ENCODE data around the gene TICAM1. TPM values are rescaled to one million over a fixed set of nuclear protein-coding genes. Genes with fewer than 3 reads are reported as not detected.
A peak's percentile ranks its signal among the peaks of the same experiment; 100 is the strongest.

TICAM1 gene
- total and polyA plus RNA-seq, 2 of the 13 experiments (the other 11 are each of a cell fraction or from before 2014, with no cell fraction given) = 0.33 to 0.95 TPM

DNA sequence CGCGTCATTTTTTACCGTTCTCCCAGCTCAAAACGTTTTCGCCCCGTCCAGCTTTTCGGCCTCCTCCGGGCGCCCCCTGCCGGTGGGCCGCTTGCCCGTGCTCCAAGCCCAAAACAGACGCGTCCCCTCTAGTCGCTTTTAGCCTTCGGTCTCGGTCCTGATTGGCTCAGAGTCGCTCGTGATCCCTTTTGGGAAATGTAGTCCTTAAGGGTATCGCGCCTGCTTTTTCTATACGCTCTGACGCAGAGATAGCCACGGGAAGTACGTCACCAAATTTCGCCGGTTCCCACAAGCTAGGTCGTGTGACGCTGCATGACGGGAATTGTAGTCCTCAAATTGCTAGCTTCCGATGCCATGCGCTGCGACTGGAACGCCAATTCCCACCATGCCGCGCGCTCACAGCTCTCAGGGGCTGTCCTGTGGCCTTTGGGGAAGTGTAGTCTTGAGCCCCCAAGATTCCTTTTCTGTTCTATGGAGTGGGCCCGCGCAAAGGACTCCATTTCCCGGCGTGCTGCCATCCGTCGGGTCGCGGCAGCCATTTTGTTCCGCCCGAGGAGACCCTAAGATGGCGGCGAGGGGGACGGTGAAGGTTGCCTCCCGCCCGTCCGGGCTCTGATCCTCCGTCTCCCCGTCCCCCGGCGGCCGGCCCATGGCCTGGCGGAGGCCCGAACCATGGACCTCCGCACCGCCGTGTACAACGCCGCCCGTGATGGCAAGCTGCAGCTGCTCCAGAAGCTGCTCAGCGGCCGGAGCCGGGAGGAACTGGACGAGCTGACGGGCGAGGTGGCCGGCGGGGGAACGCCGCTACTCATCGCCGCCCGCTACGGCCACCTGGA is 40.1 kb downstream of the TICAM1 start, which contains the start of gene FEM1A (continued):
- TF ChIP-seq PRPF4 (IDR thresholded peaks at IDR 0.05; ENCODE audit: low read depth, low read length, poor library complexity, severe bottlenecking) = no peak
- TF ChIP-seq IRX3 (CRISPR knock-in tag; IDR thresholded peaks at IDR 0.05; ENCODE audit: borderline replicate concordance, low read depth) = no peak; the same call in 1 of the 2 replicates
- no peak for TF ChIP-seq RCOR2 (CRISPR knock-in tag; IDR thresholded peaks at IDR 0.05)
- TF ChIP-seq, protein P1, sequence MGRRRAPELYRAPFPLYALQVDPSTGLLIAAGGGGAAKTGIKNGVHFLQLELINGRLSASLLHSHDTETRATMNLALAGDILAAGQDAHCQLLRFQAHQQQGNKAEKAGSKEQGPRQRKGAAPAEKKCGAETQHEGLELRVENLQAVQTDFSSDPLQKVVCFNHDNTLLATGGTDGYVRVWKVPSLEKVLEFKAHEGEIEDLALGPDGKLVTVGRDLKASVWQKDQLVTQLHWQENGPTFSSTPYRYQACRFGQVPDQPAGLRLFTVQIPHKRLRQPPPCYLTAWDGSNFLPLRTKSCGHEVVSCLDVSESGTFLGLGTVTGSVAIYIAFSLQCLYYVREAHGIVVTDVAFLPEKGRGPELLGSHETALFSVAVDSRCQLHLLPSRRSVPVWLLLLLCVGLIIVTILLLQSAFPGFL (CRISPR knock-in tag; IDR thresholded peaks at IDR 0.05) = no peak
- TF ChIP-seq ZNF230 (CRISPR knock-in tag; IDR thresholded peaks at IDR 0.05) = no peak
- no peak for TF ChIP-seq NONO (IDR thresholded peaks at IDR 0.05)
- TF ChIP-seq NONO (CRISPR knock-in tag; conservative IDR thresholded peaks at IDR 0.05) = peak; percentile 65
- TF ChIP-seq, protein P2, sequence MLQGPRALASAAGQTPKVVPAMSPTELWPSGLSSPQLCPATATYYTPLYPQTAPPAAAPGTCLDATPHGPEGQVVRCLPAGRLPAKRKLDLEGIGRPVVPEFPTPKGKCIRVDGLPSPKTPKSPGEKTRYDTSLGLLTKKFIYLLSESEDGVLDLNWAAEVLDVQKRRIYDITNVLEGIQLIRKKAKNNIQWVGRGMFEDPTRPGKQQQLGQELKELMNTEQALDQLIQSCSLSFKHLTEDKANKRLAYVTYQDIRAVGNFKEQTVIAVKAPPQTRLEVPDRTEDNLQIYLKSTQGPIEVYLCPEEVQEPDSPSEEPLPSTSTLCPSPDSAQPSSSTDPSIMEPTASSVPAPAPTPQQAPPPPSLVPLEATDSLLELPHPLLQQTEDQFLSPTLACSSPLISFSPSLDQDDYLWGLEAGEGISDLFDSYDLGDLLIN (CRISPR knock-in tag; IDR thresholded peaks at IDR 0.05; ENCODE audit: borderline replicate concordance) = no peak; the same call in none of the 2 replicates
- TF ChIP-seq ASH2L (IDR thresholded peaks at IDR 0.05; ENCODE audit: insufficient read length, low read depth, low read length) = peak; percentile 67
- 0 out of 2 replicates have a peak, but pooled peaks have one; percentile 11 for TF ChIP-seq ZBTB7B (CRISPR knock-in tag; IDR thresholded peaks at IDR 0.05)
- no peak for TF ChIP-seq ZNF430 (CRISPR knock-in tag; IDR thresholded peaks at IDR 0.05)
- no peak for TF ChIP-seq JUND (CRISPR knock-in tag; IDR thresholded peaks at IDR 0.05)
- TF ChIP-seq SMYD3 (CRISPR knock-in tag; IDR thresholded peaks at IDR 0.05) = no peak
- TF ChIP-seq, protein P3, sequence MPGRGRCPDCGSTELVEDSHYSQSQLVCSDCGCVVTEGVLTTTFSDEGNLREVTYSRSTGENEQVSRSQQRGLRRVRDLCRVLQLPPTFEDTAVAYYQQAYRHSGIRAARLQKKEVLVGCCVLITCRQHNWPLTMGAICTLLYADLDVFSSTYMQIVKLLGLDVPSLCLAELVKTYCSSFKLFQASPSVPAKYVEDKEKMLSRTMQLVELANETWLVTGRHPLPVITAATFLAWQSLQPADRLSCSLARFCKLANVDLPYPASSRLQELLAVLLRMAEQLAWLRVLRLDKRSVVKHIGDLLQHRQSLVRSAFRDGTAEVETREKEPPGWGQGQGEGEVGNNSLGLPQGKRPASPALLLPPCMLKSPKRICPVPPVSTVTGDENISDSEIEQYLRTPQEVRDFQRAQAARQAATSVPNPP (CRISPR knock-in tag; IDR thresholded peaks at IDR 0.05) = no peak
- TF ChIP-seq, protein P4, sequence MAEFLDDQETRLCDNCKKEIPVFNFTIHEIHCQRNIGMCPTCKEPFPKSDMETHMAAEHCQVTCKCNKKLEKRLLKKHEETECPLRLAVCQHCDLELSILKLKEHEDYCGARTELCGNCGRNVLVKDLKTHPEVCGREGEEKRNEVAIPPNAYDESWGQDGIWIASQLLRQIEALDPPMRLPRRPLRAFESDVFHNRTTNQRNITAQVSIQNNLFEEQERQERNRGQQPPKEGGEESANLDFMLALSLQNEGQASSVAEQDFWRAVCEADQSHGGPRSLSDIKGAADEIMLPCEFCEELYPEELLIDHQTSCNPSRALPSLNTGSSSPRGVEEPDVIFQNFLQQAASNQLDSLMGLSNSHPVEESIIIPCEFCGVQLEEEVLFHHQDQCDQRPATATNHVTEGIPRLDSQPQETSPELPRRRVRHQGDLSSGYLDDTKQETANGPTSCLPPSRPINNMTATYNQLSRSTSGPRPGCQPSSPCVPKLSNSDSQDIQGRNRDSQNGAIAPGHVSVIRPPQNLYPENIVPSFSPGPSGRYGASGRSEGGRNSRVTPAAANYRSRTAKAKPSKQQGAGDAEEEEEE (CRISPR knock-in tag; IDR thresholded peaks at IDR 0.05; ENCODE audit: borderline replicate concordance) = no peak
- TF ChIP-seq, protein P5, sequence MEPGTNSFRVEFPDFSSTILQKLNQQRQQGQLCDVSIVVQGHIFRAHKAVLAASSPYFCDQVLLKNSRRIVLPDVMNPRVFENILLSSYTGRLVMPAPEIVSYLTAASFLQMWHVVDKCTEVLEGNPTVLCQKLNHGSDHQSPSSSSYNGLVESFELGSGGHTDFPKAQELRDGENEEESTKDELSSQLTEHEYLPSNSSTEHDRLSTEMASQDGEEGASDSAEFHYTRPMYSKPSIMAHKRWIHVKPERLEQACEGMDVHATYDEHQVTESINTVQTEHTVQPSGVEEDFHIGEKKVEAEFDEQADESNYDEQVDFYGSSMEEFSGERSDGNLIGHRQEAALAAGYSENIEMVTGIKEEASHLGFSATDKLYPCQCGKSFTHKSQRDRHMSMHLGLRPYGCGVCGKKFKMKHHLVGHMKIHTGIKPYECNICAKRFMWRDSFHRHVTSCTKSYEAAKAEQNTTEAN (CRISPR knock-in tag; conservative IDR thresholded peaks at IDR 0.05) = no peak
- TF ChIP-seq SOX5 (CRISPR knock-in tag; IDR thresholded peaks at IDR 0.05; ENCODE audit: borderline replicate concordance) = no peak; the same call in 1 of the 2 replicates

Data from HepG2 (cell line).